Kidney epithelial cell (primary cell): Measurements from ENCODE around the gene FANCE. TPM values are rescaled to one million over a fixed set of nuclear protein-coding genes. Genes with fewer than 3 reads are reported as not detected.
A peak's percentile ranks its signal among the peaks of the same experiment; 100 is the strongest.

Source experiments
- DNase-seq: peaks from one replicate; pipeline ENCODE4 v3.0.0-alpha.2; 2010; ENCODE audit warnings: low read depth
- H3K27me3 ChIP-seq: 2 replicates; pipeline ENCODE4 v1.6.0; 2011; ENCODE audit warnings: low read length; ENCODE audit not compliant: control insufficient read depth, insufficient read depth
- H3K36me3 ChIP-seq: 2 replicates; pipeline ENCODE4 v1.5.1; 2011; ENCODE audit warnings: low read length; ENCODE audit not compliant: control insufficient read depth, insufficient read depth
- H3K4me3 ChIP-seq: 2 replicates; pipeline ENCODE4 v1.5.1; 2011; ENCODE audit warnings: low read depth, mild to moderate bottlenecking, control low read depth, low read length
- total RNA-seq: library from RNA; depleted of rRNA; stranded (reverse); fragments of >200 nt; gene quantifications from 2 replicates; pipeline ENCODE4 v1.2.3, GENCODE V29; 2015
- TF ChIP-seq, protein P1 (sequence below): IDR thresholded peaks from 2 replicates; pipeline ENCODE4 v1.5.1; 2011; ENCODE audit warnings: mild to moderate bottlenecking, moderate library complexity, low read length, control low read depth, inconsistent platforms; ENCODE audit not compliant: insufficient read depth, poor library complexity, severe bottlenecking

Gene FANCE
- total RNA-seq, 1 donor from 2014 or later, result 5.8 TPM

DNA sequence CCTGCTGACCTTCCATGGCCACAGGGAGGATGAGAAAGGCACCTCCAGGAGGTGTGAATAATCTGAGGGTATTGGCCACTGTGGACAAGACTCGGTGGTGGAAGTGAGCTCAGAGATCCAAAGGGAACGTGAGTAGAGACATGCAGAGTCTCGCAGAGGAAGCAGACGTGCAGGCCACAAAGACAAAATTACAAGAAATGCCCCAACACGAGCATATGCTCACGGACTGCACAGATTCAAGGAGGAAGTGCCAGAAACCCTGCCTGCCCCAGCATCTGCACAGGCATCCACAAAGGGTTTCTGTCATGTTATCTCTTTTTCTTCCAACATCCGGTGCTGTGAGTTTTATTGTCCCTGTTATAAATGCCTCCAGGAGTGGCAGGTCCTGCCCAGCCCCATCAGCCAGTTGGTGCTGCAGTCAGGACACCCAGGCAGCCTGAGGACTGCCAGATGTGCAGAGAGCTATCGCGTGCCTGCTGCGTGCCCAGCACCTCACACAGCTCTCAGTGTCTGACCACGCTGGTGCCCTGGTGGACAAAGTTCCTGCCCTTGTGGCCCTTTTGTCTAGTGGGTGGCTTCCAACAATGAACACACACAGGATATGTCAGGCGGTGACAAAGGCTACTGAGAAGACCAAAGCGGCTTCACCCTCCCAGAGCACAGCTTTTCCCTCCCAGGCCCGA is 34.0 kb upstream of the FANCE start:
- H3K4me3 ChIP-seq, result no peak overlapping the region
- no peak for DNase-seq
- no peaks in the 10 kb centered on the region for H3K36me3 ChIP-seq
- TF ChIP-seq, protein P1, sequence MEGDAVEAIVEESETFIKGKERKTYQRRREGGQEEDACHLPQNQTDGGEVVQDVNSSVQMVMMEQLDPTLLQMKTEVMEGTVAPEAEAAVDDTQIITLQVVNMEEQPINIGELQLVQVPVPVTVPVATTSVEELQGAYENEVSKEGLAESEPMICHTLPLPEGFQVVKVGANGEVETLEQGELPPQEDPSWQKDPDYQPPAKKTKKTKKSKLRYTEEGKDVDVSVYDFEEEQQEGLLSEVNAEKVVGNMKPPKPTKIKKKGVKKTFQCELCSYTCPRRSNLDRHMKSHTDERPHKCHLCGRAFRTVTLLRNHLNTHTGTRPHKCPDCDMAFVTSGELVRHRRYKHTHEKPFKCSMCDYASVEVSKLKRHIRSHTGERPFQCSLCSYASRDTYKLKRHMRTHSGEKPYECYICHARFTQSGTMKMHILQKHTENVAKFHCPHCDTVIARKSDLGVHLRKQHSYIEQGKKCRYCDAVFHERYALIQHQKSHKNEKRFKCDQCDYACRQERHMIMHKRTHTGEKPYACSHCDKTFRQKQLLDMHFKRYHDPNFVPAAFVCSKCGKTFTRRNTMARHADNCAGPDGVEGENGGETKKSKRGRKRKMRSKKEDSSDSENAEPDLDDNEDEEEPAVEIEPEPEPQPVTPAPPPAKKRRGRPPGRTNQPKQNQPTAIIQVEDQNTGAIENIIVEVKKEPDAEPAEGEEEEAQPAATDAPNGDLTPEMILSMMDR, result no peak
- H3K27me3 ChIP-seq, result no peaks in the 10 kb centered on the region

DNA sequence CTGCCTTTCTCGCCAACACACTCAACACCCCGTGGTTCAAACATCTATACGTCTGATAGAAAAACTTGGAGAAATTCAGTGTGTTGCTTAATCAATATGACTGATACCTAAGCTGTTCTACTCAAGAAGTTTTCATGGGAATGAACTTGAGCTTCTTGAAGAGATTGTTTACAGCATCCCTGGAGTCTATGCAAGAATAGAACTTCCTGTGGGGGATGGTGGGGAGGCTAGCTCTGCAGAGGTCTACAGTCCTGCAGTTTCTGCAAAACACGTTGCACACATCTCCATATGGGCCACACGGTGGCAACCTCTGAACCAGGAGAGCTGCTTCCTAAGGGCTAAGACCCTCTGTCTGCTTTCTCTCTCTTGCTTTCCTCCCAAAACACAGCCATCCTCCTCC is 32.7 kb upstream of the FANCE start:
- H3K4me3 ChIP-seq, result no peak overlapping the region
- TF ChIP-seq, protein P1, result peak; percentile 6
- no peaks in the 10 kb centered on the region for H3K36me3 ChIP-seq
- H3K27me3 ChIP-seq, result no peaks in the 10 kb centered on the region
- DNase-seq, result no peak

DNA sequence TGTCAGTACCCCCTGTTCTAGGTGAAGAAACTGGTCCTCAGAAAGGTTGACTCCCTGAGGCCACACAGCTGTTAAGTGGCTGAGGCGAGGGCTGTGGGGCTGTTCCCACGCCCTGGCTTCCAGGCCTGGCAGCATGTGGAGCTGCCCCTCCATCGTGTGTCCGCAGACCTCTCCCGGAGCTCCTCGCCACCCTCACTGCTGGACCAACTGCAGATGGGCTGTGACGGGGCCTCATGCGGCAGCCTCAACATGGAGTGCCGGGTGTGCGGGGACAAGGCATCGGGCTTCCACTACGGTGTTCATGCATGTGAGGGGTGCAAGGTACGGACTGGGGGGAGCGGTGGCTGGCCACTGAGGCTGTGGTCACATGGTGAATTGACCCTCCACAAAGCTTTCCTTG is 32.2 kb upstream of the FANCE start:
- DNase-seq, result no peak
- TF ChIP-seq, protein P1, result no peak
- no peak overlapping the region for H3K4me3 ChIP-seq
- H3K36me3 ChIP-seq, result no peaks in the 10 kb centered on the region
- H3K27me3 ChIP-seq, result no peaks in the 10 kb centered on the region

DNA sequence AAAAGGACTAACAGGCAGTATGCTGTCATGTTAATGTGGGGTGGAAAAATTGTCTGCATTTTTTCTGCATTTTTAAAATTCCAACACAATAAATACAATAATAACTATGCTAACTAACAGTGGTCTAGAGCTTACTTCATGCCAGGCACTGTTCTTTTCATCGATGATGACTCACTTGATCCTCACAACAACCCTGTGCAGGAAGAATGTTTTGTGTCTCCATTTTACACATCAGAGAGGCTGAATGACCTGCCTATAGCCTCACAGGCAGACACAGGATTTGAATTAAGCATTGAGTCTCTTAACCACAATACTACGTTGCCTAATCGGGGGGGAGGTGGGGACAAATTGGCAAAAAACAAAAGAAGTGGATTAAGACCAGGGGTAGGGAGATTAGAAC is 26.9 kb upstream of the FANCE start:
- Histone ChIP-seq H3K4me3 (no peak overlapping the region), H3K36me3 (peaks cover 1% of the 10 kb centered on the region), H3K27me3 (no peaks in the 10 kb centered on the region)
- TF ChIP-seq, protein P1, result no peak
- DNase-seq, result peak; percentile 41

DNA sequence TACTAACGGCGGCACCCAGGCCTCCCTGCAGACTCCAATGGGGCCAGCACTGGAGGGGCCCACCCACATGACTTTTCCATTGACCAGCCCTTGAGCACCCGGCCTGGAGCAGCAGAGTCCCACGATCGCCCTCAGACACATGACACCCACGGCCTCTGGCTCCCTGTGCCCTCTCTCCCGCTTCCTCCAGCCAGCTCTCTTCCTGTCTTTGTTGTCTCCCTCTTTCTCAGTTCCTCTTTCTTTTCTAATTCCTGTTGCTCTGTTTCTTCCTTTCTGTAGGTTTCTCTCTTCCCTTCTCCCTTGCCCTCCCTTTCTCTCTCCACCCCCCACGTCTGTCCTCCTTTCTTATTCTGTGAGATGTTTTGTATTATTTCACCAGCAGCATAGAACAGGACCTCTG is 26.1 kb upstream of the FANCE start:
- Histone ChIP-seq H3K27me3 (no peaks in the 10 kb centered on the region), H3K4me3 (no peak overlapping the region), H3K36me3 (peaks cover 1% of the 10 kb centered on the region)
- TF ChIP-seq, protein P1, result no peak
- DNase-seq, result no peak

DNA sequence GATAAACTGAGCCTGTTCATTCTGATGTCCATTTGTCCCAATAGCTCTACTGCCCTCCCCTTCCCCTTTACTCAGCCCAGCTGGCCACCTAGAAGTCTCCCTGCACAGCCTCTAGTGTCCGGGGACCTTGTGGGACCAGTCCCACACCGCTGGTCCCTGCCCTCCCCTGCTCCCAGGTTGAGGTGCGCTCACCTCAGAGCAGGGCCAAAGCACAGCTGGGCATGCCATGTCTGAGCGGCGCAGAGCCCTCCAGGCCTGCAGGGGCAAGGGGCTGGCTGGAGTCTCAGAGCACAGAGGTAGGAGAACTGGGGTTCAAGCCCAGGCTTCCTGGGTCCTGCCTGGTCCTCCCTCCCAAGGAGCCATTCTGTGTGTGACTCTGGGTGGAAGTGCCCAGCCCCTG is 24.7 kb upstream of the FANCE start:
- Histone ChIP-seq H3K4me3 (no peak overlapping the region), H3K27me3 (no peaks in the 10 kb centered on the region), H3K36me3 (peaks cover 1% of the 10 kb centered on the region)
- TF ChIP-seq, protein P1, result no peak
- no peak for DNase-seq
